A549 (cell line): ENCODE data around the gene TRAM2. TPM values are rescaled to one million over a fixed set of nuclear protein-coding genes. Genes with fewer than 3 reads are reported as not detected.
A peak's percentile ranks its signal among the peaks of the same experiment; 100 is the strongest.

ENCODE experiments used
- ATAC-seq, 2 experiments: fragments of 200-7000 bp in 1 of 2; fragments of >200 bp in 1 of 2; cut with Nextera tagmentation in 1 of 2; cut with Tn5 transposase in 1 of 2; 3 replicates each; pipeline versions ENCODE4 v1.8.0 to v1.9.1; 2018 to 2020; ENCODE audit warnings: mild to moderate bottlenecking in 1 of 2, moderate library complexity in 1 of 2
- CTCF ChIA-PET: fragments of 300-600 bp; sonication (Branson Sonifier 250); formaldehyde crosslinking; extraction: SDS; loops from one replicate; lab custom pipeline; 2021; ENCODE audit warnings: antibody characterized with exemption, inconsistent platforms; lab: Yijun Ruan, JAX
- POLR2A ChIA-PET: fragments of 350-600 bp; formaldehyde crosslinking; extraction: SDS; loops from one replicate; lab custom pipeline; 2021; ENCODE audit warnings: antibody characterized with exemption, inconsistent platforms; lab: Yijun Ruan, JAX
- DNase-seq, 2 experiments: peaks; one replicate each; pipeline versions ENCODE4 v3.0.0 to v3.0.0-alpha.2; 2011 to 2016; ENCODE audit warnings: low read depth in 1 of 2, low spot score in 1 of 2
- FAIRE-seq: peaks from 2 replicates; lab custom pipeline; 2011; peaks lifted over from hg19 to GRCh38; lab: Jason Lieb, UNC
- H3K27ac ChIP-seq, 2 experiments: fragments of >200 bp; sonication (Bioruptor Twin); formaldehyde crosslinking; 3 replicates each; pipeline ENCODE4 v1.5.1; 2016 to 2017
- H3K4me1 ChIP-seq: fragments of >200 bp; sonication (Bioruptor Twin); formaldehyde crosslinking; 3 replicates; pipeline ENCODE4 v1.6.1; 2016
- H3K4me2 ChIP-seq: fragments of >200 bp; sonication (Bioruptor Twin); formaldehyde crosslinking; 3 replicates; pipeline ENCODE4 v1.6.1; 2016
- H3K4me3 ChIP-seq: fragments of >200 bp; sonication (Bioruptor Twin); formaldehyde crosslinking; 3 replicates; pipeline ENCODE4 v1.5.1; 2016
- H3K9me3 ChIP-seq: fragments of >200 bp; sonication (Bioruptor Twin); formaldehyde crosslinking; 3 replicates; pipeline ENCODE4 v1.6.1; 2016
- CEBPB ChIP-seq, 2 experiments: fragments of >200 bp in 1 of 2; sonication (Bioruptor Twin) in 1 of 2; formaldehyde crosslinking in 1 of 2; IDR thresholded peaks; 2 replicates each; pipeline ENCODE4 v1.6.1; 2012 to 2016
- CTCF ChIP-seq: fragments of >200 bp; sonication (Bioruptor Twin); formaldehyde crosslinking; IDR thresholded peaks from 3 replicates; pipeline ENCODE4 v1.5.1; 2016
- GATA3 ChIP-seq: IDR thresholded peaks from 2 replicates; pipeline ENCODE4 v1.6.1; 2012; ENCODE audit warnings: borderline replicate concordance
- HEYL ChIP-seq: fragments of 250-450 bp; sonication (Bioruptor Pico); IDR thresholded peaks from 2 replicates; pipeline ENCODE4 v1.8.0; 2021; ENCODE audit warnings: mild to moderate bottlenecking, moderate library complexity
- HOXB5 ChIP-seq: fragments of 250-450 bp; sonication (Bioruptor Pico); IDR thresholded peaks from 2 replicates; pipeline ENCODE4 v1.5.0; 2020; ENCODE audit warnings: mild to moderate bottlenecking, moderate library complexity
- KDM1A ChIP-seq: fragments of 200-600 bp; sonication (generic); IDR thresholded peaks from 2 replicates; pipeline ENCODE4 v1.6.1; 2016; ENCODE audit warnings: low read depth, mild to moderate bottlenecking
- PHF8 ChIP-seq: fragments of 200-600 bp; sonication (generic); IDR thresholded peaks from 2 replicates; pipeline ENCODE4 v1.6.1; 2016; ENCODE audit warnings: low read depth, mild to moderate bottlenecking, antibody characterized with exemption, moderate library complexity, borderline replicate concordance
- RAD21 ChIP-seq, 2 experiments: fragments of >200 bp in 1 of 2; sonication (Bioruptor Twin) in 1 of 2; formaldehyde crosslinking in 1 of 2; IDR thresholded peaks in 1 of 2; conservative IDR thresholded peaks in 1 of 2; 2 replicates in 1 of 2; 3 replicates in 1 of 2; pipeline ENCODE4 v1.6.1; 2012 to 2018; ENCODE audit warnings: inconsistent platforms in 1 of 2
- REST ChIP-seq: fragments of 200-600 bp; sonication (generic); IDR thresholded peaks from 2 replicates; pipeline ENCODE4 v1.6.1; 2016; ENCODE audit warnings: antibody characterized with exemption, mild to moderate bottlenecking, moderate library complexity
- SMC3 ChIP-seq: fragments of >200 bp; sonication (Bioruptor Twin); formaldehyde crosslinking; IDR thresholded peaks from 3 replicates; pipeline ENCODE4 v1.6.1; 2018; ENCODE audit warnings: inconsistent platforms
- TFCP2L1 ChIP-seq: fragments of 250-450 bp; sonication (Bioruptor Pico); IDR thresholded peaks from 2 replicates; pipeline ENCODE4 v1.5.0; 2021; ENCODE audit warnings: mild to moderate bottlenecking
- TP53 ChIP-seq: fragments of 250-450 bp; sonication (Bioruptor Pico); IDR thresholded peaks from 2 replicates; pipeline ENCODE4 v1.5.0; 2021; ENCODE audit warnings: mild to moderate bottlenecking, moderate library complexity
- ZC3H11A ChIP-seq: fragments of 450-650 bp; IDR thresholded peaks from 2 replicates; pipeline ENCODE4 v1.6.1; 2014; ENCODE audit warnings: antibody characterized with exemption, mild to moderate bottlenecking
- ZSCAN20 ChIP-seq: fragments of 250-450 bp; sonication (Bioruptor Pico); IDR thresholded peaks from 2 replicates; pipeline ENCODE4 v1.8.0; 2022; ENCODE audit warnings: mild to moderate bottlenecking, moderate library complexity
- WGBS: methylation state at CpG from one replicate; pipeline ENCODE4 v1.1.6; 2017; ENCODE audit errors: missing lambda C conversion rate; 5-methylcytosine and 5-hydroxymethylcytosine counted together
- polyA plus RNA-seq, 4 experiments: library from polyadenylated mRNA; depleted of rRNA in 3 of 4; stranded (reverse); fragments of >200 nt; fragmentation: RNase III in 1 of 4; extraction: RNeasy Plus Mini Kit Qiagen cat#74134 plus additional on column Dnase treatment in 1 of 4; gene quantifications; 2 replicates in 3 of 4; 3 replicates in 1 of 4; pipeline ENCODE4 v1.2.3, GENCODE V29; 2011 to 2017

Gene TRAM2
- polyA plus RNA-seq, 2 of the 4 experiments (the other 2 are of a cell fraction): 16.4 to 25.4 TPM

DNA sequence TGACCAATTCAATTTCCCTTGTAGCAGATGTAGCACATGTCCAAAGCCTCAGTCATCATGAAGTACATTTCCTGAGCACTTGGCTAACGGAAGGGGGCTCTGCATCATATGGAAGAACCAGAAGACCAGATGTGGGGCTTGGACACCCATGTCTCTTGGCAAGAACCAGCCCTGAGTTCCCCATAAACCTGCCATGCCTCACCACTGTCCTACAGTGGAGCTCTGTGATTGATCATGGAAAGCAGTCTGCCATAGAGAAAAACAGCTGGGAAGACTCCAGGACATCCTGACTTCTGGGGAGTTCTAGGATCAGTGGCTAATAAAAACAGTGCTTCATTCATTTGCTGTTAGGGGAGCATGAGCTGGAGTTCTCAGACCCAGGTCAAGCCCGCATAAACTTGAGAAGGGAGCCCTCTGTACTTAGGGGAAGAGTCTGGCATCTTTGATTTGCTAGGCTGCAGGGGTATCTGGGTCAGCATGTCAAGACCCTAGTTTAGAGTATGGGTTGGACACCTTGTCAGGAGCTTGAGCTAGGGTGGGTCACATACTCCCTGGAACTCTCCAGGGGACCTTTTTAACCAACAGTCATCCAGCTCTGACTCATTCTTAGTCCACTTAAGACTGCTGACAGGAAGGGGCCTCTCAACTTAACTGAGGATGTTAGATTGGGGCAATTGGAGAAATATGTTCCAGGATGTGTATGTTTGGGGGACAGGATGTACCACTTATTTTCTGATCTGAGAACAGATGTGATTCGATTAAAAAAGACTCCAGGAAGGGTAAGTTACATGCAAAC, 26.3 kb upstream of the TRAM2 start:
- ATAC-seq: peak in 1 of 2 experiments; percentile 30; a peak in 1 of 6 replicates
- Histone ChIP-seq H3K4me2 (no peak overlapping the region), H3K4me1 (peaks cover 6% of the 10 kb centered on the region)
- POLR2A ChIA-PET: no interaction called here
- TF ChIP-seq TP53 (CRISPR knock-in tag) (no peak), KDM1A (no peak), CEBPB (IDR thresholded peaks at IDR 0.05) (no peak), HOXB5 (CRISPR knock-in tag) (no peak), ZSCAN20 (no peak), TFCP2L1 (CRISPR knock-in tag) (no peak)
- TF ChIP-seq, all 56 proteins: peak for 0
- H3K9me3 ChIP-seq: no peaks in the 10 kb centered on the region
- no peak overlapping the region for H3K4me3 ChIP-seq
- FAIRE-seq (no peak), DNase-seq (no peak)
- WGBS: 50% methylated on average over 2 of the region's 3 CpGs
- CTCF ChIA-PET: interaction anchor here (0.8 to 1.7 kb wide), 4 partner anchors 9 to 195 kb away, joined by 3 to 6 read pairs (median 4); no protein-coding TSS in a partner anchor
- H3K27ac ChIP-seq: no peak overlapping the region; a peak in 1 of 6 replicates

- Histone ChIP-seq H3K9me3 (no peaks in the 10 kb centered on the region), H3K27ac (peak overlapping the region; percentile 18 to 36; a peak in 1 of 6 replicates), H3K4me2 (0 out of 3 replicates have a peak overlapping the region, but pooled peaks have one; percentile 65), H3K4me3 (no peak overlapping the region), H3K4me1 (peaks cover 37% of the 10 kb centered on the region)
- no peak for ATAC-seq
- no peak for FAIRE-seq
- WGBS: 81% methylated on average over 2 of the region's 2 CpGs
- no peak for DNase-seq
- no peak for TF ChIP-seq GATA3
- TF ChIP-seq PHF8: no peak
- TF ChIP-seq HEYL (CRISPR knock-in tag): no peak
- no peak for TF ChIP-seq ZC3H11A
- ChIA-PET POLR2A (no interaction called here), CTCF (interaction anchor here (0.7 to 3.3 kb wide), 18 partner anchors 8 to 313 kb away, joined by 3 to 20 read pairs (median 5); partner anchors contain the start of genes EFHC1 and TRAM2)
Measured at GRCh38 chr6:52598824-52599190, 21.9 kb upstream of the TRAM2 start.

DNA sequence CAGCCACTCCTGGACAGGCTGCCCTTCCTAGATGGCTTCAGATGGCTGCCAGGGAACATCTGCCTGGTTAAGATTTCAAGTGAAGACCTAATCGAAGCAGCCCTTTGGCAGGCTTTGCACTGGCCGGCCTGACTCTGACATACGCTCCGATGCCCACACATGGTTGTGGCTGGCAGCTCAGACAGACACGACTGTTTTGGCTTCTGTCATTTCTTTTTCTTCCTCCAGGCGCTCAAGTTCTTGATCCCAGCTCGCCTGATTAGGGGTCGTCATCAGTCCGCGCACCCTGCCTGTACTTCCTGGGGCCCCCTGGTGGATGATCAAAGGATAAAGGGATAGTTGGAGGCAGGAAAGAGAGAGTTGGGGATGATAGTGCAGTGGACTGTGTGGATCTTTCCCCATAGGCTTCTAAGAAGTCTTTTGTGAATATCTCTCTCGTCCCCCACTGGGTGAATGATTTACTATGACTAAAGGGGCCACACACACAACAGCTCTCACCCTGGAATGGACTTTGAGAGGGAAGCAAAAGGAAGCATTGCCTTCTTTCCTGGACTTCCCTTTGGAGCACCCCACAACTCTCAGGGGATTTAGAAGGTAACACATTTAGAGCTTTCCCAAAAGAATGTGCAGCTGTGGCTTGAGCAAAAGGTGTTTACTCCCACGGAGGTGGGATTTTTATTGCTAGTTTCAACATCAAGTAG, 21.4 kb upstream of the TRAM2 start:
- TF ChIP-seq RAD21 (conservative IDR thresholded peaks at IDR 0.05 in 1 of 2, IDR thresholded peaks at IDR 0.05 in 1 of 2) (peak; percentile 47 to 51), REST (no peak), TP53 (CRISPR knock-in tag) (no peak), CTCF (peak; percentile 45), SMC3 (peak; percentile 68)
- ATAC-seq: peak; percentile 77 to 90
- Histone ChIP-seq H3K9me3 (no peaks in the 10 kb centered on the region), H3K4me1 (peaks cover 37% of the 10 kb centered on the region), H3K4me2 (peak overlapping the region; percentile 65), H3K4me3 (no peak overlapping the region), H3K27ac (peak overlapping the region; percentile 18 to 36; a peak in 4 of 6 replicates)
- FAIRE-seq: no peak
- ChIA-PET POLR2A (no interaction called here), CTCF (interaction anchor here (0.7 to 3.9 kb wide), 27 partner anchors 8 to 313 kb away, joined by 3 to 22 read pairs (median 5); partner anchors contain the start of genes EFHC1 and TRAM2)
- peak; percentile 61 to 76 for DNase-seq
- WGBS: 29% methylated on average over 12 of the region's 12 CpGs
